Panc1 (cell line): Measurements from ENCODE around the gene LRMDA.

Experiments used
- POLR2AphosphoS5 ChIP-seq: IDR thresholded peaks from 2 replicates; pipeline ENCODE4 v1.6.1; 2012; ENCODE audit warnings: mild to moderate bottlenecking, low read depth, low read length, moderate library complexity
- TCF7L2 ChIP-seq: IDR thresholded peaks from 2 replicates; pipeline ENCODE4 v1.6.1; 2011; ENCODE audit warnings: mild to moderate bottlenecking, low read depth, low read length, inconsistent platforms
- TF ChIP-seq, protein P1 (sequence below): fragments of 450-650 bp; IDR thresholded peaks from 2 replicates; pipeline ENCODE4 v1.5.1; 2017; ENCODE audit warnings: mild to moderate bottlenecking
- TF ChIP-seq, protein P2 (sequence below), 2 experiments: IDR thresholded peaks; 2 replicates each; pipeline ENCODE4 v1.6.1; 2011 to 2012; ENCODE audit warnings: low read depth in 2 of 2, control low read depth in 1 of 2, low read length in 1 of 2, mild to moderate bottlenecking in 1 of 2, moderate library complexity in 1 of 2; ENCODE audit not compliant: insufficient read depth in 1 of 2

DNA sequence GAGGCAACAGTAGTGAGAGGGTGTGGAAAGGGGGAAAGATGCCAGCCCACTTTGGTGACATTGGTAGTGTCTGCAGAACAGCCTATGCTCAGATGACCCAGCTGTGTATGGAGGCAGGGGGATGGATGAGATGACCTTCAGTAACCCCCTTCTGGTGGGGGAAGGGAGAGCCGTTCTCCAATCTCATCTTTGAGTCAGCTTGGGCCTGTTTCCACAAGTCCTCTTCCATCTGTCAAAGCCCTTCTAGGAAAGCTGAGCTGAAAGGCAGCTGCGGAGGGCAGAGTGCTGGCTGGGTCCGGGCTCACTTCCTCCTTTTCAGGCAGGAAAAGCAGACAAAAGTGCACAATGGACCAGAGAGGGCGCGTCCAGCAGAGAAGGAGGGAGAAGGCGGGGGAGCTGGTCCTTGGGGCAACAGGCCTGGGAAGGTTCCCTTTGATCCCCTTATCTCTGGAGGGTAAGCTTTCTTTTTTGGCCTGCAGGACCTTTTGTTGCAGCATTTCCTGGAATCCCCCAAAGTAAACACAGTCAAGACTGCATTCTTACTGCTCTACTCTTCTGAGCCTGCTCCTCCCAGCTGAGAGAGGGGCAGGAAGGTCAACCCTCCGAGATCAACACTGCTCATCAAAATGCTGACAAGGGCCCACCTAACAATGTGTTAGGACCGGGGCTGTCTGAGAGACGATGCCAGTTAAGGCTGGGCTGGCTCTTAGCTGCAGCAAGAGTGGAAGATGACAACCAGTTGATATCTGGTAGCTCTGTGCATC is 1.2 kb upstream of the LRMDA start:
- TF ChIP-seq, protein P1, sequence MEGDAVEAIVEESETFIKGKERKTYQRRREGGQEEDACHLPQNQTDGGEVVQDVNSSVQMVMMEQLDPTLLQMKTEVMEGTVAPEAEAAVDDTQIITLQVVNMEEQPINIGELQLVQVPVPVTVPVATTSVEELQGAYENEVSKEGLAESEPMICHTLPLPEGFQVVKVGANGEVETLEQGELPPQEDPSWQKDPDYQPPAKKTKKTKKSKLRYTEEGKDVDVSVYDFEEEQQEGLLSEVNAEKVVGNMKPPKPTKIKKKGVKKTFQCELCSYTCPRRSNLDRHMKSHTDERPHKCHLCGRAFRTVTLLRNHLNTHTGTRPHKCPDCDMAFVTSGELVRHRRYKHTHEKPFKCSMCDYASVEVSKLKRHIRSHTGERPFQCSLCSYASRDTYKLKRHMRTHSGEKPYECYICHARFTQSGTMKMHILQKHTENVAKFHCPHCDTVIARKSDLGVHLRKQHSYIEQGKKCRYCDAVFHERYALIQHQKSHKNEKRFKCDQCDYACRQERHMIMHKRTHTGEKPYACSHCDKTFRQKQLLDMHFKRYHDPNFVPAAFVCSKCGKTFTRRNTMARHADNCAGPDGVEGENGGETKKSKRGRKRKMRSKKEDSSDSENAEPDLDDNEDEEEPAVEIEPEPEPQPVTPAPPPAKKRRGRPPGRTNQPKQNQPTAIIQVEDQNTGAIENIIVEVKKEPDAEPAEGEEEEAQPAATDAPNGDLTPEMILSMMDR: no peak
- TF ChIP-seq POLR2AphosphoS5 (no peak), TCF7L2 (no peak)
- TF ChIP-seq, protein P2, sequence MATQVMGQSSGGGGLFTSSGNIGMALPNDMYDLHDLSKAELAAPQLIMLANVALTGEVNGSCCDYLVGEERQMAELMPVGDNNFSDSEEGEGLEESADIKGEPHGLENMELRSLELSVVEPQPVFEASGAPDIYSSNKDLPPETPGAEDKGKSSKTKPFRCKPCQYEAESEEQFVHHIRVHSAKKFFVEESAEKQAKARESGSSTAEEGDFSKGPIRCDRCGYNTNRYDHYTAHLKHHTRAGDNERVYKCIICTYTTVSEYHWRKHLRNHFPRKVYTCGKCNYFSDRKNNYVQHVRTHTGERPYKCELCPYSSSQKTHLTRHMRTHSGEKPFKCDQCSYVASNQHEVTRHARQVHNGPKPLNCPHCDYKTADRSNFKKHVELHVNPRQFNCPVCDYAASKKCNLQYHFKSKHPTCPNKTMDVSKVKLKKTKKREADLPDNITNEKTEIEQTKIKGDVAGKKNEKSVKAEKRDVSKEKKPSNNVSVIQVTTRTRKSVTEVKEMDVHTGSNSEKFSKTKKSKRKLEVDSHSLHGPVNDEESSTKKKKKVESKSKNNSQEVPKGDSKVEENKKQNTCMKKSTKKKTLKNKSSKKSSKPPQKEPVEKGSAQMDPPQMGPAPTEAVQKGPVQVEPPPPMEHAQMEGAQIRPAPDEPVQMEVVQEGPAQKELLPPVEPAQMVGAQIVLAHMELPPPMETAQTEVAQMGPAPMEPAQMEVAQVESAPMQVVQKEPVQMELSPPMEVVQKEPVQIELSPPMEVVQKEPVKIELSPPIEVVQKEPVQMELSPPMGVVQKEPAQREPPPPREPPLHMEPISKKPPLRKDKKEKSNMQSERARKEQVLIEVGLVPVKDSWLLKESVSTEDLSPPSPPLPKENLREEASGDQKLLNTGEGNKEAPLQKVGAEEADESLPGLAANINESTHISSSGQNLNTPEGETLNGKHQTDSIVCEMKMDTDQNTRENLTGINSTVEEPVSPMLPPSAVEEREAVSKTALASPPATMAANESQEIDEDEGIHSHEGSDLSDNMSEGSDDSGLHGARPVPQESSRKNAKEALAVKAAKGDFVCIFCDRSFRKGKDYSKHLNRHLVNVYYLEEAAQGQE (IDR thresholded peaks at IDR 0.05; ENCODE audit: insufficient read depth in 1 of 2, low read depth in 2 of 2, low read length in 1 of 2): no peak
